Right hindlimb (tissue), 1 donor: Measurements from ENCODE around the gene ZNF593.

Experiments
- DNase-seq: peaks from one replicate; pipeline ENCODE4 v3.0.0-alpha.2; 2018

The ZNF593 gene

DNA sequence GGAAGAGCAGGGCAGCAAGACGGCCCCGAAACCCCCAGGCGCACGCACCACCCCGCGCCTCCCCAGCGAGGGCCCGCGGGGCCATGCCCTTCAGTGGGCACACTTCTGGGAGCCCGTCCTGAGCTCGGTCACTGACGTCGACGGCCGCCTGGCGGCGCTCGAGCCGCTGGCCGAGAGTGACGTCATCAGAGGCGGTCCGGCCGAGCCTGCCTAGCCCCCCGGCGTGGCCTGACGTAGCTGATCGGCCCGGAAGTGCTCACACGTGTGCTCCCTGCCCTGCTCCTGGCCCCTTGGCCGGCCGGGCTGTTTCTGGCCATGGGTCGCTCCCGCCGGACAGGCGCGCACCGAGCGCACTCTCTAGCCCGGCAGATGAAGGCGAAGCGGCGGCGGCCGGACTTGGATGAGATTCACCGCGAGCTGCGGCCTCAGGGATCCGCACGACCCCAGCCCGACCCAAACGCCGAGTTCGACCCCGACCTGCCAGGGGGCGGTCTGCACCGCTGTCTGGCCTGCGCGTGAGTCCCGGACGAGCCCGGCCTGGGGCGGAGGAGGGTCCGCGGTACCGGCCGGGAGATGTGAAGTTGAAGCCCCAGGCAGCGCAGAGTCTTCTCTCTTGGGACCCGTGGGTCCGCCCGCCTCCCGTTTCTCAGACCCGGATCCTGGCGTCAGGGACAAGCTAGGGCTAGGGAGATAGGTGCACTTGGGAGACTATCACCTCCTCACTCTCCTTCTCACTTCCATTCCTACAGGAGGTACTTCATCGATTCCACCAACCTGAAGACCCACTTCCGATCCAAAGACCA, at the start of gene ZNF593:
Gene ZNF593, plus strand, starts transcription at position 240 of the 803 bp plus-strand sequence. Its CDS starts 76 bp downstream, at position 316.
- peak; percentile 93 for DNase-seq

DNA sequence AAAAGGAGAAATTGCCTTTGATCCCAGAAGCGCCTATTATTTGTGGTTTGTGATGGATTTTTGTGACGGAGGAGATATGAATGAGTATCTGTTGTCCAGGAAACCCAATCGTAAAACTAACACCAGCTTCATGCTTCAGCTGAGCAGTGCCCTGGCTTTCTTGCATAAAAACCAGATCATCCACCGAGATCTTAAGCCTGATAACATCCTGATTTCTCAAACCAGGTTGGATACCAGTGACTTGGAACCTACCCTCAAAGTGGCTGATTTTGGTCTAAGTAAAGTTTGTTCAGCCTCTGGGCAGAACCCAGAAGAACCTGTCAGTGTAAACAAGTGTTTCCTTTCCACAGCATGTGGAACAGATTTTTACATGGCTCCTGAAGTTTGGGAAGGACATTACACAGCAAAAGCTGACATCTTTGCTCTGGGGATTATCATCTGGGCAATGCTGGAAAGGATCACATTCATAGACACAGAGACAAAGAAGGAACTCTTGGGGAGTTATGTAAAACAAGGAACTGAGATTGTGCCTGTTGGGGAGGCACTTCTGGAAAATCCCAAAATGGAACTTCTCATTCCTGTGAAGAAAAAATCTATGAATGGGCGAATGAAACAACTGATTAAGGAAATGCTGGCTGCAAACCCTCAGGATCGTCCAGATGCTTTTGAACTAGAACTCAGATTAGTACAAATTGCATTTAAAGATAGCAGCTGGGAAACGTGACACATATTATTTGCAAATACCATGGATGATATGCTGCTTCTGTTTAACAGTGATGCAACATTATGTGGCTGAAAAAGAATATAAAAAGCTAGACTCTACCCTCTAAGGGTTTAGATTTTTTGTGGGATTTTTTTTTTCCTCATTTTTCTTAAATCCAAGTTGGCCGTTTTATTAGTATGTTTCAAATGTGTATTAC, 47.6 kb upstream of the ZNF593 start:
- no peak for DNase-seq

DNA sequence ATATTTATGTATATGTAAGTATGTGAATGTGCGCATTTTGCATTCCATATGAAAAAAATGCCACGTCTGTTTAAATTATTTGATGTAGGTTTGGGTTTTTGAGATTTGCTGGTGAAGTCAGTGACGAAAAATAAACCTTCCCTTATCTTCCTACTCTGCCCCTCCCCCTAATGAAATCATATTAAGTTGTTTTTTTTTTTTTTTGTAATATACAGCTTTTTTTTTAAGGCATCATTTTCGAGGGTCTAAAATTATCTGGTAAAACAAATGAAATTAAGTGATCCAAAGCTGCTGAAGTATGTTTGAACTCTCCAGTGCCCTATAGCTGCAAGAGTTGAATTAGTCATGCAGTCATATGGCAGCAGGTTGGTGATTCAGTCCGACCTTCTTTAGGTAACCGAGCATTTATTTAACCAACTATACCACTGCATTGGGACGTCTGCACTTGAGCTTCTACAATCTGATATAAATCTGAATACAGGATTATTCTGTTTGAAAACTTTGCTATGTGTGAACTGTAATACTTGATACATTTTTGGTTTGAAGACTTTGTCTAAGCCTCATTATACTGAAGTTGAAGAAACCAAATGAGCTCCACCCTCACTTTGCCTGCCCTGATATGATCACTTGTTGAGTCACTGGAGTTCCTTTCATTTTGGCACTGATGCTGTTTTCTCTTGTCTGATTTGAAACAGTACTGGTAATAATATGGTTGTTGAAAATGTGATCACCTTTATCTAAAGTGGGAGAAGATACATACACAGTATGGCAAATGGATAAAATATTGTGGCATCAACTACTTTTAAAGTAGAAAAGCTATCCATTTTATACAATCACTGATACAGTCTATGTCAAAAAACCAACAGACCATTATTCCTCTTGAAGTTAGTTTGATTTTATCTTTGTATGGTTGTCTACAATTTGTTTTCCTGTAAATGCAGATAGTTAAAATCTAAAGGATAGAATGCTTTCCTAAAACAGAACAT, 46.4 kb upstream of the ZNF593 start:
- no peak for DNase-seq

DNA sequence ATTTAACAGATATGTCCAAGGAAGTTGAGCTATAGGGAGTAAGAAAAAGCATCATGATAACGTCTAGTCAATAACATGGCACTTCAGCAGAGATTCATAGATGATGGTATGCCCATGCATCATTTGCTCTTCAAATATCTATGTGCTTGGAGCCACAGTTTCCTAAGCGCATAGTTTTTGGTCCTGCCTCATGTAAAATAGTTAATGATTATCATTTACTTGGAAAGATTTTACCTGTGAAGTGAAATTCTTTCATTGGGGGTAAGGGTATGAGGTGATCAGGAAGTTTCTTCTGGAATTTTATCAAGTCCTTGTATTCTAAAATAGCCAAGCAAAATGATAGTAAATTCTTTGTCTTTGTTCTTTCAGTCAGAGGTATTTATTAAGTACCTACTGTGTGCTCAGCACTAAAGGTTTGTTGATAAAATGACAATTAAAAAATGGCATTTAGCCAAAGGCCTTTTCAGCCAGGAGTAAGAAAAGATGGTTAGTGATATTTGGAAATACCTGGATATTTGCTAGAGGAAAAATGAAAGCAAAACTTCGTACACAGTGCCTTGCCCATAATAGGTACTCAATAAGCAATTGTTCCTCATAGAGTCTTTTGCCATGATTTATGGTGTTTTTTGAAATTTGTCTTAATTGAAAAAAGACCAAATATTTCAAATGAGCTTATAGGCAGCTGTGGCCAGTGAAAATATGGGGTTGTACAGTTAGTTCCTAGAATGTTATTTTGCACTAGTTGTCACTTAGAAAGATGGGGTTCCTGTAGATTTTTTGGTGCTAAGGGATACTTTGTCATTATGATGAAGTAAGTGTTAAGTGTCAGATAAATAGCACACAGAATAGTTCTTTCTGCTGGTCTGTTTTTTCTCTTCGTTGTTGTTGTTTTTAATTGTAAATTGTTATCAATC, 45.0 kb upstream of the ZNF593 start:
- no peak for DNase-seq

DNA sequence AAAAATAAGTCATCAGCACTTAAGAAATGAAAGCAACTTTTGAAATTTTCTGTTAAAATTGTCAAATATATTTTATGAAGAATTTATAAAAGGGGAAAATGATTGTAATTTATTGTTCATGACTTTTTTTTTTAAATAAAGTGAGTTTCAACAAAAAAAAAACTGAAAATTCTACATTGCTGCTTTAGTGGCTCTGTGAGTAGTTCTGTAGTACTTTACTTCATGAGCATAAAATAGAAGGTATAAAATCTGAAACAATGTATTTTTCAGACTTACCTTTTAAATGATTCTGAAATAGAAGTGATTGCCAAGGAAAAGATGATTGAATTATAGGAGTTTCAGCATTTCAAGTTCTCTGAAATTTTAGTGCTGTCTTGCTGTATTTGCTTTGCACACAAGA, 44.3 kb upstream of the ZNF593 start:
- DNase-seq: no peak

DNA sequence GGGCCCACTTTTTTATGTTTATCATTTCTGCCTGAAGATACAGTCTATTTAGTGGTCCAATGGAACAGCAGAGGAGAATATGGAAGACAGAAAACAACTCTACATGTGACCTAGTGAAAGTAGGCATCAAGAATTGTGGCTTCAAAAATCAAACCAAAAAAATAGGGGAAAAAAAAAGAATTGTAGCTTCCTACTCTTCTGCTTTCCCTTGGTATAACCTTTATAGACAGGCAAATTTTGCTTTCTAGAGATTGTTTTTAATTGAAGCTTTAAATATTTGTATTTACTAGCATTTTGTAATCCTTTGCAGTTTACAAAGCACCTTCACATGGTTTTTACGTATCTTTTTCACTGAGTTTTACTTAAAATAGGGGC, 43.8 kb upstream of the ZNF593 start:
- no peak for DNase-seq

DNA sequence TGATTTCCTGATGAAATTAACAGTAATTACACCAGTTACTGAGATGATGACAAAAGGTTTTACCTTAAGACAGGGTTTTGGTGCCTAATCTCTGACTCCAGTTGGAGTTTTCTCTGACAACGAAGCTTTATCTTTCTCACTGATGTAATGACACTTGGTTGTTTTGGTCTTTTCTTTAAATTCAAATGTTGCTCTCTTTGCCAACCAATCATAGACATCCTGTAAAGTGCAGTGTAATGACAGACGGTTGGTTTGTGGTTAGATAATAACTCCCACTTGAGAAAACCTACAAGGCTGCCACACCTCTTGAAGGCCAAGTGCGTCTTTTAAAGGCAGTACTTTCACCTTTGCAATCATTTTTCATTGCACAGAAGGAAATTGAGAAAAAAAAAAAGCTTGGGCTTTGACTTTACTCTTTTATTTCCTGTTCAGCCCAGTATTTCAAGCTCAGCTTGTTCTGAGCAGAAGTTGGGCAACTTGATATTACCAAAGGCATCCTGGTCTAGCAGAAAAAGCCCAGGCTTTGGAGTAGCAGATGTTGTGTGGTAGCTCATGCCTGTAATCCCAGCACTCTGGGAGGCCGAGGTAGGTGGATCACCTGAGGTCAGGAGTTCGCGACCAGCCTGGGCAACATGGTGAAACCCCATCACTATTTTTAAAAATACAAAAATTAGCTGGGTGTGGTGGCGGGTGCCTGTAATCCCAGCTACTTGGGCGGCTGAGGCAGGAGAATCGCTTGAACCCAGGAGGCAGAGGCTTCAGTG, 43.2 kb upstream of the ZNF593 start:
- DNase-seq: no peak

DNA sequence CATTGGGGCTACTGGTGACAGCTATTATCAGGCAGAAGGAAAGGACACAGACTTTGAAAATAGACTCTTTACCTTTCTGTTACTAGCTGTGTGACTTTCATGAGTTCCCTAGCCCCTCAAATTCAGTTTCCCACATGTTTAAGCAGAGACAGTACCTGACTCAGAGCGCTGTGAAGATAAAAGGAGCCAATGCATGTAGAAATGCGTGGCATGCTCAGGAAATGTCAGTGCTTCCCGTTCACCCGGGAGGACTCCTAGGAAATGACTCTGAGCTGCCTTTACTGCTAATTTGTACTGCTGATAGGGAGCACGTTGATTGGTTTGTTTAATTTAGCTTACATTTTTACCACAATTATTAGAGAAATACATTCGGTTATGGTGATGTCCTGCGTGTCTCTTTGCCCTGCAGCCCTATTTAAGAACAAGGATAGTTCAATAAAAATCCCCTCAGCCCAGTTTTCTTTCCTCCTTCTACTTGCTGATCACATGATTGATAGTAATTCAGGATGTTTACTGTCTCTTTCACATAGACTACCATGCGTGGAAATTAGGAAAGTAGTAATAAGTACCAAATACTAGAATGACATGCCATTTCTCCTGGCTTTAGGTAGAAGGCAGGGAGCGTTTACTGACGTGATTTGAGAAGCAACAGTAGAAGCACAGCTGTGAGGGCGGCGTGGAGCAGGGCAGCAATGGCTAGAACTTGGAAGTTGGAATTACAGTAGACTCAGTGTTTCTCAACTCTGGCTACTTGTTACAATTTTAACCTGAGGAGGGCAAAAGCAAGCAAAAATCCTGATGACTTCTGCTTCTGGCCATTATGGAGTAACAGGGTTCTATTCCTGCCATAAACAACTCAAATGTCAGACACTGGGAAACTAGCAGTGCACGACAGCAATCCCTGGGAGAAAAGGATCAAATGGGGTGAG, 42.2 kb upstream of the ZNF593 start:
- DNase-seq: no peak

DNA sequence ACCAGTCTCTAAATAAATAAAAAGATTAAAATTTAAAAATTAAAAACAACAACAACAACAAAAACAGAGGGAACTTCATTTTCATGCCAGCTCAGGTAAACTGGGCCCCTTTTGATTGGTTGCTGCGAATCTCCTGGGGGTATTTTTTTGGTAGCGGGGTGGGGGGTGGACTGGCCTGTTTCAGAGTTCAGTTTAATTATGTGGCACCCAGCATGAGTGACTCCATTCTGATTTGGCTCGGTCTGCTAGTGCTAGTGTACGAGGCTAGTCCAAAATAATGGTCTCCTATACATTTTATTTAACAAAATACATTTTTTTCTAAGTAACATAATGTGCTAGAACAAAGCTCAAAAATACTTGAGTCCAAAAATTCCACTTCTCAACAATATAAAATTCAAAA, 39.9 kb upstream of the ZNF593 start:
- DNase-seq: no peak

DNA sequence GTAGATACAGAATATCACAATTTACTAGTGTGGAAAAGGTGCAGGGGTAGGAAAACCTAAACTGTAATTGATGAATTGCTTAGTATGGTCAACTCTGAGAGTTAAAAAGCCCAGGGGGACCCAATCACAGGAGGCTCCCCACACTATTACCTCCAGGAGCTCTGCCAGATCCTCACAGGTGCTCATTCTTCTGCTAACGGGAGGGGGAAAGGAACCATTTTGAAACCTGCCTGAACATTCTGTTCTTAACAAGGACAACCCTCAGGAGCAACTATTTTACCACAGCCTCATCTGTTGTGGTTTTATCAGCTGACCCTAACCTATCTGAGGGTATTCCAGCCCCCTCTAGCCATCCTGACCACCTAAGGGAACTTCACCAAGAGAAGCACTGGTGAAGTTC, 39.0 kb upstream of the ZNF593 start:
- no peak for DNase-seq

DNA sequence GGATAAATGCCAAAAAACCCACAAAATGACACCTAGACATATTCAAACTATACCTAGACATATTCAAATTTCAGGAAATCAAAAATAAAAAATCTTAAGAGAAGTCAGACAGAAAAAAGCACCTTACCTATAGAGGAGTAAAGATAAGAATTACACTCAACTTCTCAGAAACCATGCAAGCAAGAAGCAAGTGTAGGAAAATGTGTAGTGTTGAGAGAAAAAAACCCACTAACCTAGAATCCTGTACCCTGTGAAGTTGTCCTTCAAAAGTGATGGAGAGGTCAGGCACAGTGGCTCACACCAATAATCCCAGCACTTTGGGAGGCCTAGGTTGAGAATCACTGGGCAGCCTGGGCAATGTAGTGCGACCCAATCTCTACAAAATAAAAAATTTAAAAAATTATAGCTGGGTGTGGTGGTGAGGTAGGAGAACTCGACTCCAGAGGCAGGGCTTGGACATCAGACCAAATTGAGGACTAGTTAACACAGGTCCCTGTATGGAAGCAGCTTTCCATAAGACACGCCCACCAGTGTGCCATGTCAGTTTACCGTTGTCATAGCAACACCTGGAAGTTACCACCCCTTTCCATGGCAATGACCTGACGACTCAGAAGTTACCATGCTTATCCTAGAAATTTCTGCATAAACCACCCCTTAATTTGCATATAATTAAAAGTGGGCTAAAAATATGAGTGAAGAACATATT, 37.4 kb upstream of the ZNF593 start:
- no peak for DNase-seq

DNA sequence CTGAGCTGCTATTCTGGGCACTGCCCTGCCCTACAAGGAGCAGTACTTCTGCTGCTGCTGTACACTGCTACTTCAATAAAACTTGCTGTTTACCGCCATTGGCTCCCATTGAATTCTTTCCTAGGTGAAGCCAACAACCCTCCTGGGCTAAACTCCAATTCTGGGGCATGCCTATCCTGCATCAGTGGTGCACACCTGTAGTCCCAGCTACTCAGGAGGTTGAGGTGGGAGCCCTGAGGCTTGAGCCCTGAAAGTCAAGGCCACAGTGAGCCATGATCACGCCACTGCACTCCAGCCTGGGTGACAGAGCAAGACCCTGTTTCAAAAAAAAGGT, 36.9 kb upstream of the ZNF593 start:
- DNase-seq: no peak

DNA sequence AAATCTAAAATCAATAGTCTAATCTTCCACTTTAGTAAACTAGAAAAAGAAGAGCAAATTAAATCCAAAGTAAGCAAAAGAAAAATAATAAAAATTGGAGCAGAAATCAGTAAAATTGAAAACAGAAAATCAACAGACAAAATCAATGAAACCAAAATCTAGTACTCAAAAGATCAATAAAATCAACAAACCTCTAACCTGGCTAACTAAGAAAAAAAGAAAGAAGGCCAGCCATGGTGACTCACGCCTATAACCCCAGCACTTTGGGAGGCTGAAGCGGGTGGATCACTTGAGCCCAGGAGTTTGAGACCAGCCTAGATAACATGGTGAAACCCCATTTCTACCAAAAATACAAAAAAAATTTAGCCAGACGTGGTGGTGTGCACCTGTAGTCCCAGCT, 35.2 kb upstream of the ZNF593 start:
- DNase-seq: no peak

DNA sequence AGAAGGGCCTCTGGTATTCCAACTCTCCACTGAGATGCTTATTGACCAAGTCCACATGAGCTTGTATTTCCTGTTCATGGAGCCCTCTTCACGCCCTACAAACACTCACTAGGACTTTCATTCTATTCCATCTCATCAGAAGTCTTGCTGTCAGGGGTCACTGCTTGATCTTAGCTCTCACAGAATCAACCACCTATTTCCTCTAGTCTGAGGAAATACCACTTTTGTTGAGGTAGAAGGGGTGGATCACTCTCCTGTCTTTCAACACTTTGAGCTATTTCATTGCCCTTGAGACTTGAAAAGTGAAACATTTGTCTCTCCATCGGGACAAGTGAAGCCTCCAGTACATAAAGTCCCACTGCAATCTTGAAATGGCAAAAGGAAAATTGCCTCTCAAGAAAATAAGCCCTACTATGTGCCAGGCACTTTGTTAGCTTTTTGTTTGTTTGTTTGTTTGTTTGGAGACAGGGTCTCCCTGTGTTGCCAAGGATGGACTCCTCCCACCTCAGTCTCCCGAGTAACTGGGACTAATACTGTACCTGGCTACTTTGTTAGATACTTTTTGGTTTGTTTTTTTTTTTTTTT, 30.6 kb upstream of the ZNF593 start:
- DNase-seq: no peak

DNA sequence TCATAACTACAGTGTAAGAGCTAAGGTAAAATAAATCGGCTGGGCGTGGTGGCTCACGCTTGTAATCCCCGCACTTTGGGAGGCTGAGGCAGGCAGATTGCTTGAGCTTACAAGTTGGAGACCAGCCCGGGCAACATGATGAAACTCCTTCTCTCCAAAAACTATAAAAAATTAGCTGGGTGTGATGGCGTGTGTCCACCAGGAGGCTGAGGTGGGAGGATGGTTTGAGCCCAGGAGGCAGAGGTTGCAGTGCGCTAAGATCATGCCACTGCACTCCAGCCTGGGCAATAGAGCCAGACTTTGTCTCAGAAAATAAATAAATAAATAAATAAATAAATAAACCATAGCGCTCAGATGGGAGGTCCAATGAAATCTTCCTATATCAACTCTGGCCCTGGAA, 27.5 kb upstream of the ZNF593 start:
- DNase-seq: no peak

DNA sequence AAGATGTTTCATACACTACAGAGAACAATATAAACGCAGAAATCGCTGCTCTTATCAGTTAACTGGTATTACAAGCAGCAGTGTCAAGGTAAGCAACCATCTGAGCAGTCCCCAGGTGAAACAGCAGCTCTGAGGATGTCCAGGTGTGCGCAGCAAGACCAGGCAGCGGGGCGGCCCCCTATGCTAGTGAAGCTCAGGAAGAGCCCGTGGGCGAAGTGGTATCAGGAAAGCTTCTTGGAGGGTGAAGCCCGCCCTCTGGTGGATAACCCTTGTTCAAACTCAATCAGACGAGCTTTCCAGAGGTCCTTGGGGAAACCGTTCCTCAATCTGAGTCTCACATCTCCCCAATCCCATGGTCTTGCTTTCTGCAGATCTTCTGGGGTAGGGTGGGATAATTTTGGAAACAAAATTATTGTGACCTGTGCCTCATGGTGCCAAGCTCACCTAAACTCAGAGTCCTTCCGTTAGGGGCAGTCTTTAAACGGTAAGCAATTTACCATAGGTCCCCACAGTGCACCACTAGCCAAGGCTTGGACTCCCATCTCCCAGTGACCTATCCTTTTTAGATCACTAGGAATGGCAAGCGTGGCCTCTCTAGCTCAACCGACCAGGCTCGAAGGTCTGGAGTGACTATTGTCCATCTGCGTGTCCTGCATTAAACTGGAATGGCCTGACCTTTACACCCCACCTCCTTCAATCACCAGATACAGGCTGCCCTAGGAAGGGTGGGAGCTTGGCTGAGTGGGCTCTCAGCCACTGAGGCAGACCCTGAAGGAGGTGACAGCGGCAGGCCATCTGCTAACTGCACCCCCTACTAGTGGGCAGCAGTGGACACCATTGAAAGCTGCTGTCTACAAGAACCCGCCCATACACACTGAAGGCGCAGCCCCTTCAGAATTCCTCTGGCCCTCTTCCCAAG, 24.4 kb upstream of the ZNF593 start:
- DNase-seq: peak; percentile 75

DNA sequence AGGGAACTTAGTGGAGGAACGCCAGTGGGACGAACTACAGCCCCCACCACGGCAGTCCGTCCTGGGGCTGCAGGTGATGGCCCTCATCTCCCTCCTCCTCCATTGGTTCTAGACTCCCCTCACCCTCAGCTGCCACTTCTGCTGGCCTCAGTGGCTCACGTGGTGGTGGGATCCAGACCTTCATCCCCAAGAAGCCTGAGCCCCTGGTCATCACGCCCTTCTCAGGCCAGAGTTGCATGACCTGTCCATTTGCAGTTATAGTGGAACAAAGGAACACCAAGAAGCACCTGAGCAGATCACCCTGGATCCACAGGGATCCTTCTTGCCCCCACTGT, 23.8 kb upstream of the ZNF593 start:
- no peak for DNase-seq

DNA sequence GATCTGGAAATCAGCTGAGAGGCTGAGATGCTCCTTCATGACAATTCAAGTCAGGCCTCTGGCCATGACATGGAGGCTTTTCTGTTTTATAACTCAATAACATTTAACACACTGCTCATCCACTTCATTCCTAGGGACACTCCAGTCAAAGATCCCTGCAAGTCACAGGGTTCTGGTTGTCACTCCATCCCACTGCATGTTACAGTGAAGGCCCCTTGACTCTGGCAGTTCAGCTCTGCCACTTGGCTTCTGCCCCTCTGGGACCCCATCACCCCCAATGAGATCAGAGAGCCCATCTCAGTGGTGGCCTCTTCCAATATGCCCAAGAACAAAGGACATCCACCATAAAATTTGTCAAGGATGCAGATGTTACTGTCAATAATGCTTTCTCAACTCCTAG, 20.8 kb upstream of the ZNF593 start:
- no peak for DNase-seq
